ENCODE data around the gene KLK7. TPM values are rescaled to one million over a fixed set of nuclear protein-coding genes. Genes with fewer than 3 reads are reported as not detected.
A peak's percentile ranks its signal among the peaks of the same experiment; 100 is the strongest.
"Not testable (repeated sequence)": the region's sequence is repeated elsewhere in the genome, so short reads cannot be mapped to it uniquely, and the experiment has no call there.

KLK7 gene
- total RNA-seq, 1 experiment from 2014 or later = not detected

DNA sequence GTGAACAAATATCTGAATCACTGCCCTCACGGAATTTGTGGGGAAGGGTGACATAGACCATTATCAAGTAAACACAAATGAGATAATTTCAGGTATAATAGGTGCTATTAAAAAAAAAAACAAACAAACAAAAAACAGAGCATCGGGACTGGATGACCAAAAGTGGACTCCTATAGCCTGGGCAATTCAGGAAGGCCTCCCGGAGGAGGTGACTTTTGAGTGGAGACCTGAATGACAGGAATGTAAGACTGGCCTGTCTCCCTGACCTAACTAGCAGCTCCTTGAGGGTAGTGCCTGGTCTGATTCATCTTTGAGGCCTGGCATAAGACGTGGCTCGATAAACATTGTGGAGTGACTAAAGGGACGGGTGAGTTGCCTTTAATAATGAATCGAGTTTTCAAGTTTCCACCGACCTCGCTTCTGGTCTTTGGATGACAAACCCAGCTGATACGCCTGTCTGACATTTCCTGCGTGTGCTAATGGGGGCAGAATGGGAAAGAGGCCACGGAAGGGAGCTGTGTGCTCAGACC, 29.0 kb upstream of the KLK7 start:
- no peak for DNase-seq (ENCODE audit: low spot score)

DNA sequence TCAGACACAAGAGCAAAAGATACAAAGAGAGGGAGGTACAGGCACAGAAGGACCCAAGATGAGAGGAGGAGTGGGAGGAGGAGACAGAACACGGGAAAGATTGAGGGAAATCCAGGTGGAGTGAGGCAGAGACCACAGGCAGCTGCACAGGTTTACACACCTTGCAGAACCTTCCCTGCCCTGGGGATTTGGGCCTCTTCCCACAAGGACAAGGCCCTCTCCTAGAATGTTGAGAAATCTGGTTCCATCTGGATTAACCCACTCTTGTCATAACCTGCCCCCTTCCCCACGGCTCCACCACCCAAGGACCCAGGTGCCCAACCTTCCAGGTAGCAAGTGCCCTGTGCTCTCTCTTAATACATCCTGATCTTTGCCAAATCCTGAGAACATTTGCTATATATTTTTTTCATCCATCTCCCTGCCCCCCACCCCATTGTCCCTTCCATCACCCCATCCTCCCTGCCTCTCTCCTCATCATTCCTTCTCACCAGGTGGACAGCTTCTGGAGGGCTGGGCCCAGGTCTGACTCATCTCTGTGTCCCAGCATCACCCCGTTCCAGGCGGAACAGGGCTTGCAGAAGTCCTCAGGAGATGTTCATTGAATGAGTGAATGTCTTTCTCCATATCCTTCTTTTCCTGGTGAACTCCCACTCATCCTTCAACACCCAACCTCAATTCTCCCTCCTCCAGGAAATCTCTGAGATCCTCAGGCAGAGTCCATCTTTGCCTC, 26.5 kb upstream of the KLK7 start:
- no peak for DNase-seq (ENCODE audit: low spot score)

DNA sequence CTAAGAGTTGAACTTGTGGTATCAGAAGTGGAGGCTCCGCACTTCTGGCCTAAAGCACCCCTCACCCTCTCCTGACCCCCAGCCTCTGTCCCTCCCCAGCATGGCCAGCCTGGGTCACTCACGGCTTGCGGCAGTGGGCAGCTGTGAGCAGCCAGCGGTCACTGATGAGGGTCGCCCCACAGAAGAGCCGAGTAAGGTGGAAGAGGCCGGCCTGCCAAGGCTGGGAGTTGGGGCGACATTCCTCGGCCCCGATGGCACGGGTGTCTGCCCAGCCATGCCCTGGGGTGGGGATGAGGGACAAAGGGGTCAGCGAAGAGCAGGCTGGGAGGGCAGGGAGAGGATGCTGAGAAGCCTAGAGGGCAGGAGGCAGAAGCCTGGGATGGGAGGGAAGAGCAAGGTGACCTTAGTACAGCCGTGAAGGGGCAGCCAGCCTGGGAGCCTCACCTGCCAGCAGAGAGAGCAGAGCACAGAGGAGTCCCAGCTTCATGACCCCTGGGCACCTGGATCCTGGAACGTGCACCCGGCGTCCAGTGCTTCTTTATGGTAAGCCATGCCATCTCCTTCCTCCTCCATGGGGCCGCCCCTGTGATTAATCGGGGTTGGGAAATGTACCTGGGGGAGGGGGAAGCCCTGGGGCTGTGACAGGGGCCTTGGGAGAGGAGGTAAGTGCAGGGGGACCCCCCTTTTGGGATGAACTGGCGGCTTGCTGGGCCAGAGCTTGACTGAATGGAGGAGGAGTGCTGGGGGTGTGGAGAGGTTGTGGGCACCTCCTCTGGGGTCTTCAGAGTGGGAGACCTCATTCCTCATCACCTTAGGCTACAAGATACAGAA, 25.6 kb upstream of the KLK7 start:
- no peak for DNase-seq (ENCODE audit: low spot score)

DNA sequence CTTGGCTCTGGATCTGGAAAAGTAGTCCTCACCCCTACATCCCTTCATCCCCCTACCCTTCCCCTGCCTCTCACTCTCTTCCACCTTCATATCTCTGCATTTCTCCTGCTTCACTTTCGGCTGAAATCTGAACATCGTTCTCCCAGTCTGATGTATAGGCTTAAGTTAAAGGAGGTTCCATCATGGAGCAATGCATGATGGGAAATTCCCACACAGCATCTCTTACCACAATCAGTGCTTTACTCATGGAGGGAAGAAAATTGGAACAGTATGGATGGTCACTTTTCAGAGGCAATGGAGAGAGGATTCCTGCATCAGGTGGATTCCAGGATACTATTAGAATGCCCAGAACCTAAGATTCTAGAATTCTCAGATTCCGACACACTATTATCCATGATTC, 23.8 kb upstream of the KLK7 start:
- DNase-seq (ENCODE audit: low spot score) = no peak

DNA sequence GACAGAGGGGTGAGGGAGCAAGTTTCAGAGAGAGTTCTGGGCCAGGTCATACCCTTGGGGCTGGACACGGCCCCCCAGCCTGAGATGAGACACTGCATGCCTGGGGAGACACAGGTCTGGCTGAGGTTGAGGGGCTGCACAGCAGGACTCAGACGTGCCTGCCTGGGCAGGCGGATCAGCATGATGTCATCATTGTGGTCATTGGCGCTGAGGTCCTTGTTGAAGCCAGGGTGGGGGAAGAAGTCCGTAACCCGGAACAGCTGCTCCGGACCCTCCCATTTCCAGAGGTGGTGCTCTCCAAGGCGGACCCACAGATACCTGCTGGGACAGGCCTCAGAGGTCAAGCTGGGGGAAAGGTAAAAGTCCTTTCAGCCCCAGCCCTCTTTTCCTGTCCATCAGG, 22.7 kb upstream of the KLK7 start:
- no peak for DNase-seq (ENCODE audit: low spot score)

DNA sequence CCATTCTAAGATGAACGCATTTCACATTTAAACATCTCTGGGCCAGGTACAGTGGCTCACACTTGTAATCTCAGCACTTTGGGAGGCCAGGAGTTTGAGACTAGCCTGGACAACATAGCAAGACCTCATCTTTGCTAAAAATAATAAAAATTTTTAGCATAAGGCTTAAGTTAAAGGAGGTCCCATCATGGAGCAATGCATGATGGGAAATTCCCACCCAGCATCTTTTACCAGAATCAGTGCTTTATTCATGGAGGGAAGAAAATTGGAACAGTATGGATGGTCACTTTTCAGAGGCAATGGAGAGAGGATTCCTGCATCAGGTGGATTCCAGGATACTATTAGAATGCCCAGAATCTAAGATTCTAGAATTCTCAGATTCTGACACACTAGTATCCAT, 21.5 kb upstream of the KLK7 start:
- no peak for DNase-seq (ENCODE audit: low spot score)

DNA sequence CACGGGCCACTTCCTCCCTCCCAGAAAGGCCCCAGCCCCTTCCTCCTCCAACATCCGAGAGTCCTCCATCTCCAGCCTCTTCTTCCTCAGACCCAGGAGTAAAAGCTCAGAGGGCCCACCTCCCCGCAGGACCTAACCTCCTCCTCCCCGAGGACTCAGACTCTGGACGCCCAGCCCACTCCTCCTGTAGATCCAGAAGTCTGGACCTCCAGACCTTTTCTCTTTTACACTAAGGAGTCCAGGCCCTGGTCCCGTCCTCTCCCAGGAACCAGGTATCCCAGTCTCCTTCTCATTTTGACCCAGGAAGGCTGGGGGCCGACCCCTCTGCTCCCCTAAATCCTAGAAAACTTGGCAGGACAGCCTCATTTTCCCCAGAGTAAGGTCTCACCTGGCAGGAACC, 19.6 kb upstream of the KLK7 start:
- no peak for DNase-seq (ENCODE audit: low spot score)

DNA sequence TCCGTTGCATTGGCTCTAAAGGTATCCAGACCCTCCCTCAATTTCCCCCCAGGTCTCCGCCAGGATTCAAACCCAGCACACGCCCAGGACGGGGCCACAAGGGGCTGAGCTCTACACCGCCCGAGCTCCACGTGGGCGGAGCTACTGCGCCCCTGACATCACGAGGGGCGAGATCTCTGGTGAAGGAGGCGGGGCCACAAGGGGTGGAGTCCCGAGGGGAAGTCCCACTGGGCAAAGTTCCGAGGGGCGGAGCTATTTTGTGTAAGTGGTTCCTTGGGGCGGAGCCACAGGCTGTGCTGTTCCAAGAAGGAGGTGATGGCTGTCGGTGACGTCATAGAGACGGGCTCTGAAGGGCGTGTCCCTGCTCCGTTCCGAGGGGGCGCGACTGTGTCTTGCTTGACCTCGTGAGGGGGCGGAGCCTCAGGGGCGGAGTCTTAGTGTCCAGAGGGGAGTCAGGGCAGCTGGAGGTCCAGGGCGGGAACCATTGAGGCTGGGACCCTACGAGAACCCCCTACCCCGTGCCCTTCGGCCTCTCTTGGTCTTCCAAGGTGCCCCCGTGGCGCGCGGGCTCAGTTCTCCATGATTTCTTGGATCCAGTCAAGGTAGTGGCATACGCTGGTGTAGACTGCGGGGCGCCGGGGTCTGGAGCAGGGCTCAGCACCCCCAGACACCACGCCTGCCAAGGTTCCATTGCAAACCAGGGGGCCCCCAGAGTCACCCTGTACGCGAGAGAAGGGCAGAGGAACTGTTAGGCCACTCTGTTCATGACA, 19.0 kb upstream of the KLK7 start:
- DNase-seq (ENCODE audit: low spot score) = no peak

DNA sequence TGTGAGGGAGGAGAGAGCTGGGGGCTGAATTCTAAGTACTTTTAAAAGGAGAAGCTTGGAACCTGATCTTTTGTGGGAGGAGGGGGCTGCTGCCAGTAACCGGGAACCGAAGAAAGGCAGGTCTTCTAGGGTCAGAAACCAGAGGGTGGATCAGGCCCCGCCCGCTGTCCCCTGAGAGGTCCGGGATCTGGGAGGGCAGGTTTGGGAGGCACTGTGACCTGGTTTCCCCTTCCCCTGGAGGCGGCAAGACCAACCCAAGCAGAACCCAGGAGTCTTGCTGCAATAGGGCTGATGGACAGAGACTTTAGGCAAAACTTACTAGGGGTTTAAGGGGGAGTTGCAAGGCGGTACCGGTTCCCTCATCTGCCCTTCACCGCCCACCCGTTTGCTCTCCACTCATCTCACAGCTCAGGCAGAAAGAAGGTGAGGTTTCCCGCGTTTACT, 18.4 kb upstream of the KLK7 start:
- DNase-seq (ENCODE audit: low spot score) = no peak

DNA sequence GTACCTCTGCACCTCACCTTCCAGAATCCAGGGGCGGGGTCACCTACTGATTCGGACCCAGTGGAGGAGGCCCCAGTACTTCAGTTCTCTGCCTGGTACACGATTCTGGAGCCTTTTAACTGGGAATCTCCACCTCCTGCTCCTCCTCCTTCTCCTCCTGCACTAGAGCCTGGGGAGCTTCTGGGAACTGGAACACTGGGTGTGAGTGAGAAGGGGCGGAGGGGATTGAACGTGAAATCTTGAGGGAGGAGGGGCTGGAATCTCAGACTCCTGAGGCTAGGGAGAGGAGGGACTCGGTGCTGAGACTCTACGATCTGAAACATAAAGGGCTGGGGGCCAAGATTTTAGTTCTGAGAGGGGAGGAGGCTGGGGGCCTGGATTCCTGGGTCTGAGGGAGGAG, 17.8 kb upstream of the KLK7 start, which contains the start of gene KLK8:
Gene KLK8, minus strand, starts transcription at position 90 of the 400 bp plus-strand sequence. CDS start 437 bp downstream, outside the sequence.
- no peak for DNase-seq (ENCODE audit: low spot score)

DNA sequence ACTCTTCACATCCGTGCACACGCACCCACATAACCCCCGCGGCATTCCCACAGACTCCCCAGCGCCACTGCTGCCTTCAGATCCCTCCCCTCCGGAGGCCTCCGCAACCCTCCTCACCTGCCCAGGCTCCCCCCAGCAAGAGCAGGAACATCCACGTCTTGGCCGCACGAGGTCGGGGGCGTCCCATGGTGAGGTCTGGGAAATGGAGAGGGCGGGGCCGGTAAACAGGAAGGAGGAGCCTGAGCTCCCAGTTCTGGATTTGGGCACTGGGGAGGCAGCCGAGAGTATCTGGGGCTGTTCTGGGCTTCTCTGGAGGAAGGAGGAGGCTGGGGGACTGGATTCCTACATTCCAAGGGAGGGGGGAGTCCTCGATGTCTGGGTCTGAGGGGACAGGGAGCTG, 17.3 kb upstream of the KLK7 start:
- DNase-seq (ENCODE audit: low spot score) = no peak

DNA sequence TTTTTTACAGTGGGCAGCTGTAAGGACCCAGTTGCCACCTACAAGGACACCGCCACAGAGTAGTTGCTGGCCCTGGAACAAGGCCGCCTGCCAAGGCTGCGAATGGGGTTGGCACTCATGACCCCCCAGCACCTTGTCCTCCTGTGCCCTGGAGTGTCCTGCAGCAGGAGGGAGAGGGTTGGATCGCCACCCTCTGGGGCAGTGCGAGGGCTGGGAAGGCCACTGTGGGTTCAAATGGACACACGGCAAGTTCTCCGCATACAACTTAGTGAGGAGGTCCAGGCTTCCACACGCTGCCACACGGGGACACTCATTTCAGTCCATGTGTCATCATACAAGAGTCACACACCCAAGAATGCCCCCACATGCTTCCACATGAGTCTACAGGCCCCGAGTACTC, 16.7 kb upstream of the KLK7 start:
- DNase-seq (ENCODE audit: low spot score) = no peak

DNA sequence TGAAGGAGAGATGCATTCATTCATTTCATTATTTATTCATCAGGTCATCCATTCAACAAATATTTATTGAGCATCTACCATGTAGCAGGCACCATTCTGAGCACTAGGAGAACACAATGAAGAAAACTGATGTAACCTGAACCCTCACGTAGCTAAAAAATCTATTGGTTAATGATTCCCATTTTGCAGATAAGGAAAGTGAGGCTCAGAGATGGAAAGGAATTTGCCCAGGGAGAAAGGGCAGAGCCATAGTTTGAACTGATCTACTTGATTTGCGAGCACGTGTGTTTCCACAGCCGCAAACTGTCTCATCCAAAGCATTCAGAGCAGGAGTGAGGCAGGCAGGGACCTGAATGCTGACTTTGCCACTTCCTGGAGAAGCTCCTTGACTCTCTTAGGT, 15.0 kb upstream of the KLK7 start:
- DNase-seq (ENCODE audit: low spot score) = no peak

DNA sequence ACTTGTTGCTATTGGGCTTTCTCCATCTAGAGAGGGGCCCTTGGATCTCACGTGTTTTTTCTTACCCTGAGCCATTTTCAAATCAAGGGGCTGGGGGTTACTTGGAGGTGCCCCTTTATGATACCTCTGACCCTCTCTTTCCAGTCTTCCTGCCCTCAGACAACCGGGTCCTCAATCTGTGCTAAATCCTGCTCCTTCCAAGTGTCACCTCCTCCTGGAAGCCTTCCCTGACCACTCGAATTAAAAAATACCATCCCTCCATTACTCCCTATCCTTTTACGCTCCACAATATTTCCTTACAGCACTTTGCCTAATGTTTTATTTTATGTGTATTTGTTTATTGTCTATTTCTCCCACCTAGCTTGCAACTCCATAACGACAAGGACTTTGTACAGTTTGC, 14.3 kb upstream of the KLK7 start:
- DNase-seq (ENCODE audit: low spot score) = no peak

DNA sequence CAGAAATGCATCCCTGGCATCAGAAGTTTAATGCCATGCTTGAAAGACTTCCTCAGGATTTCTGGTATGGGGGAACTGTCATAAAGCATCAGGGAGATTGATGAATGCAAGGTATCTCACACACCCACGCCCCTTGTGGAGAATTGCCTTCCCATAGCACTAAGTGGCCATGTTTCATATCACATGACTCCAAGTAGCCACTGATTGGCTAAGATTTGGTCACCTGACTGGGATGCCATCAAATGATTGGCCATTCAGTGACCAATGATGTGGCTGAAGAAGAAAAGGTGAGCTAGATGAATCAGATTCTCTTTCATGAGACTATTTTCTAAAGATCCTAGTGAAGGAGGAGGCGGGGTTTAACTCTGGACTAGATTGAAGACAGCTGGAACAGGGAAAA, 10.4 kb upstream of the KLK7 start:
- DNase-seq (ENCODE audit: low spot score) = peak; percentile 50

DNA sequence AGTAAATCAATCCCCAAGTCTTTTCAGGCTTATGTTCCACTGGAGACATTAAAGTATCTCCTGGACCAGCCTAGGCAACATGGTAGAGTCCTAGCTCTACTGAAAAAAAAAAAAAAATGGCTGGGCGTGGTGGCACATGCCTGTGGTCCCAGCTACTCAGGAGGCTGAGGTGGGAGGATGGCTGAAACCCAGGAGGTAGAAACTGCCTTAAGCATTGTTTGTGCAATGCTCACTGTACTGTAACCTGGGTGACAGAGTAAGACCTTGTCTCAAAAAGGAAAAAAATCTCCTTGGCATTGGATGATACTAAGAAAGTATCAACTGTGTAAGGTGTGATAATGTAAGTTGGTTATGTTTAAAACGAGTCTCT, 8.9 kb upstream of the KLK7 start:
- DNase-seq (ENCODE audit: low spot score) = no peak

DNA sequence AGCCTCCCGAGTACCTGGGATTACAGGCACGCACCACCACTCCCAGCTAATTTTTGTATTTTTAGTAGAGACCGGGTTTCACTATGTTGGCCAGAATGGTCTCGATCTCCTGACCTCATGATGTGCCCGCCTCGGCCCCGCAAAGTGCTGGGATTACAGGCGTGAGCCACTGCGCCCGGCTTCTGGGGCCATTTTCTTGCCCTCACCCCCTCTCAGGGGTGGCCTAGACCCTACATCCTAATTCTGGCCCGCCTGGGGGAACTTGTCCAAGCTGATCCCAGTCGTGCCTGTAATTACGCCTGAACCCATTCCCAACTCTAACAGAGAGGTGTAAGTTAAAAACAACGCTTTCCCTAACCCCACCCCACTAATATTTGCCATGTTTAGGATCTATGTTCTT, 699 bp upstream of the KLK7 start:
- not testable (repeated sequence) for DNase-seq (ENCODE audit: low spot score)

DNA sequence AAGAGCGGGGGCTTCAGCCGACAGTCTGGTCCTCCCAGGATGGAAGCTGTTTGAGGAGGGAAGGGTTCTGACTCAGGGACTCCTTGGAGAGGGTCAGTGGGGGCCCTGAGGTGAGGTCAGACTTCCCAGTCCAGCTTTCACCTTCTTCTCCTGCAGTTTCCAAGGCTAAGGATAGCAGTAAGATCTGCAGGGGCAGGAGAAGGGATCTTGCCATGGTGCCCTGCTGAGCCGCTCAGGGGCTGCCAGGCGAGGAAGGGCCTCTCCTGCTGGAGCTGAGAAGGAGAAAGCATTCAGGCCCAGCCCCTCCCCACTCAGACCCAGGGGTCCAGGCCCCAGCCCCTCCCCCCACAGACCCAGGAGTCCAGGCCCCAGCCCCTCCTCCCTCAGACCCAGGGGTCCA, 1.5 kb downstream of the KLK7 start:
- no peak for DNase-seq (ENCODE audit: low spot score)

DNA sequence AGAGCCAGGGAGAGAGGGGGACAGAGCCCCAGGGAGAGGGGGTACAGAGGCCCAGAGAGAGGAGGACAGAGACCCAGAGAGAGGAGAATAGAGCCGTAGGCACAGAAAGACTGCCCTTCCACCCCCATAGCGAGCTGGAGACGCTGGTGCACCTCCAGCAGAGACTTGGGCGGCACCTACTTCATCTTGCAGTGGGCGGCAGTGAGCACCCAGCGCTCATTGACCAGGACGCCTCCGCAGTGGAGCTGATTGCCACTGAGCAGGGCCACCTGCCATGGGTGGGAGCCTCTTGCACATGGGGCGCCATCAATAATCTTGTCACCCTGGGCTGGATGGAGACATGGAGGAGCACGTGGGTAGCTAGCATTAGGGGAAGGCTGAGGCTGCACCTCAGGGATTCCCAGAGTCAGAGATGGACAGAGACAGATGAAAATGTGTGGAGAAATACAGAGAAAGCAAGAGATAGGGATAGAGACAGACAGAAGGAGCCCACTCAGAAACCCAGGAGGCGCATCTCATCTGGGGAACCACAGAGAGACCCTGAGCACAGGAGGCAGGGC, 2.0 kb downstream of the KLK7 start:
- DNase-seq (ENCODE audit: low spot score) = no peak

DNA sequence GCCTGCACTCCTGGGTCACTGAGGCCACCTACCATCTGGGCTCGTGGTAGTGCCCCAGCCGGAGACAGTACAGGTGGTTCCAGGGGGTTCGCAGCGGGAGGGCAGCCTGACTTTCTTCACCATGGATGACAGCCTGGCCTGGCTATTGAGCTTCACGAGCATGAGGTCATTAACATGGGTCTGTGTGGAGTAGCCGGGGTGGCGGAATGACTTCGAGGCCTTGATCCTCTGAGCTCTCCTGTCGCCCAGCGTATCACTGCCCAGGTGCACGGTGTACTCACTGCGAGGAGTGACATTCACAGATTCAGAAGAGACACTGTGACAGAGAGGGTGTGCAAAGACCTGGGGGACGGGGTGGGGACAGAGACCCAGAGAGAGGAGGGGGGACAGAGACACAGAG, 3.5 kb downstream of the KLK7 start:
- no peak for DNase-seq (ENCODE audit: low spot score)

DNA sequence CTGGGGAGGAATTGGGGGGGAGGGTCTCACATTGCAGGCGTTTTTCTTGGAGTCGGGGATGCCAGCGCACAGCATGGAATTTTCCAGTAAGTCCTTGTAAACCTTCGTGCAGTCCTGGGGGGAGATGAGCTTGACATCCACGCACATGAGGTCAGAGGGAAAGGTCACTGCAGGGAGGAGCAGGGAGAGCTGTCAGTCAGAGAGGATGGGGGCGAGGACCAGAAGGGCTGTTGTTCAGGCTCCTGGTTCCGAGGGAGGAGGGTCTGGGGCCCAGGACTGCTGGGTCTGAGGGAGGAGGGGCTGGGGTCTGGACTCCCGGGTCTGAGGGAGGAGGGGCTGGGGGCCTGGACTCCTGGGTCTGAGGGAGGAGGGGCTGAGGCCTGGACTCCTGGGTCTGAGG, 4.0 kb downstream of the KLK7 start:
- no peak for DNase-seq (ENCODE audit: low spot score)

Measured in H4 (cell line).